OCI-LY1 (cell line): ENCODE measurements around the gene DOCK6.

Experiments
- H2AFZ ChIP-seq: fragments of 200-600 bp; sonication (generic), shearing (Covaris generic); 2 replicates; pipeline ENCODE4 v1.6.0; 2014; ENCODE audit warnings: antibody characterized with exemption, mild to moderate bottlenecking, low read length
- H3F3A ChIP-seq: fragments of 200-600 bp; sonication (generic), shearing (Covaris generic); 2 replicates; pipeline ENCODE4 v1.6.0; 2014; ENCODE audit warnings: mild to moderate bottlenecking, antibody characterized with exemption, low read length, moderate library complexity; ENCODE audit not compliant: insufficient read depth
- H3K27ac ChIP-seq: fragments of 200-600 bp; sonication (generic); 2 replicates; pipeline ENCODE4 v1.5.1; 2014; ENCODE audit warnings: low read length, mixed run types, mild to moderate bottlenecking, low read depth; ENCODE audit not compliant: poor library complexity, severe bottlenecking
- H3K27me3 ChIP-seq: fragments of 200-600 bp; sonication (generic); 2 replicates; pipeline ENCODE4 v1.6.0; 2014; ENCODE audit warnings: antibody characterized with exemption, mild to moderate bottlenecking, low read length, moderate library complexity; ENCODE audit not compliant: insufficient read depth
- H3K36me3 ChIP-seq: fragments of 200-600 bp; sonication (generic); 2 replicates; pipeline ENCODE4 v1.6.1; 2014; ENCODE audit warnings: mild to moderate bottlenecking, antibody characterized with exemption, low read length, moderate library complexity, mixed read lengths; ENCODE audit not compliant: insufficient read depth
- H3K4me1 ChIP-seq: fragments of 200-600 bp; sonication (generic); 2 replicates; pipeline ENCODE4 v1.5.1; 2014; ENCODE audit warnings: mild to moderate bottlenecking, low read length, moderate library complexity; ENCODE audit not compliant: insufficient read depth, severe bottlenecking
- H3K4me2 ChIP-seq: fragments of 200-600 bp; sonication (generic), shearing (Covaris generic); 2 replicates; pipeline ENCODE4 v1.6.1; 2014; ENCODE audit warnings: low read length
- H3K4me3 ChIP-seq: fragments of 200-600 bp; sonication (generic); 2 replicates; pipeline ENCODE4 v1.5.1; 2014; ENCODE audit warnings: low read length, low read depth, mild to moderate bottlenecking, mixed read lengths; ENCODE audit not compliant: poor library complexity, severe bottlenecking
- H3K79me2 ChIP-seq: fragments of 200-600 bp; shearing (Covaris generic); 2 replicates; pipeline ENCODE4 v1.6.1; 2016; ENCODE audit warnings: mixed run types, low read length, mixed read lengths; ENCODE audit not compliant: insufficient read depth
- H3K9ac ChIP-seq: fragments of 200-600 bp; sonication (generic), shearing (Covaris generic); 2 replicates; pipeline ENCODE4 v1.6.1; 2014; ENCODE audit warnings: mild to moderate bottlenecking, low read length, mixed read lengths
- H3K9me2 ChIP-seq: fragments of 200-600 bp; sonication (generic), shearing (Covaris generic); 2 replicates; pipeline ENCODE4 v1.6.1; 2014; ENCODE audit warnings: low read depth, mild to moderate bottlenecking, low read length, mixed read lengths
- H3K9me3 ChIP-seq: fragments of 200-600 bp; shearing (Covaris generic); 2 replicates; pipeline ENCODE4 v1.6.1; 2014; ENCODE audit warnings: low read length, mixed read lengths
- H4K20me1 ChIP-seq: fragments of 200-600 bp; sonication (generic), shearing (Covaris generic); 2 replicates; pipeline ENCODE4 v1.6.0; 2016; ENCODE audit warnings: mild to moderate bottlenecking, low read length; ENCODE audit not compliant: insufficient read depth
- EZH2 ChIP-seq: fragments of 200-600 bp; sonication (generic), shearing (Covaris generic); IDR thresholded peaks from 2 replicates; pipeline ENCODE4 v1.8.0; 2017; ENCODE audit warnings: borderline replicate concordance, mixed run types, mild to moderate bottlenecking, antibody characterized with exemption, low read length, moderate library complexity, mixed read lengths
- TF ChIP-seq, protein P1 (sequence below): fragments of 200-600 bp; sonication (generic), shearing (Covaris generic); IDR thresholded peaks from 2 replicates; pipeline ENCODE4 v1.5.1; 2017; ENCODE audit warnings: mild to moderate bottlenecking, antibody characterized with exemption, low read length, moderate library complexity, mixed read lengths

The DOCK6 gene

DNA sequence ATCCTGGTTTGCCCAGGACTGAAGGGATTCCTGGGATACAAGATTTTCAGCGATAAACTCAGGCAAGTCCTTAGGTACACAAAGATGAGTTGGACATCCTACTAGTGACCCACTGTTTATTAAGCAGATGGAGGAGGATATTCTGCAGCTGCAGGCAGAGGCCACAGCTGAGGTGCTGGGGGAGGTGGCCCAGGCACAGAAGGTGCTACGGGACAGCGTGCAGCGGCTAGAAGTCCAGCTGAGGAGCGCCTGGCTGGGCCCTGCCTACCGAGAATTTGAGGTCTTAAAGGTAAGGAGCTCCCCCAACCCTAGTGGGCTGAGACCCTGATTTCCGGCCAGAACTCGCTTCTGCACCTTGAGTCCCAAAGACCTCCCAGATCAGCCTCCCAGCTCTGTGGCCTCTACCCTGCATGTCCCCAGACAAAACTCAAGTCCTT lies 22.3 kb downstream of the DOCK6 start:
- H3K4me2 ChIP-seq: no peak overlapping the region
- no peaks in the 10 kb centered on the region for H3K9me2 ChIP-seq
- no peak overlapping the region for H3K9ac ChIP-seq
- H3K79me2 ChIP-seq: no peaks in the 10 kb centered on the region
- H3K27me3 ChIP-seq: no peaks in the 10 kb centered on the region; the same call in 1 of the 2 replicates
- no peaks in the 10 kb centered on the region for H4K20me1 ChIP-seq
- no peaks in the 10 kb centered on the region for H3F3A ChIP-seq
- peaks cover 4% of the 10 kb centered on the region for H3K4me1 ChIP-seq
- TF ChIP-seq, protein P1, sequence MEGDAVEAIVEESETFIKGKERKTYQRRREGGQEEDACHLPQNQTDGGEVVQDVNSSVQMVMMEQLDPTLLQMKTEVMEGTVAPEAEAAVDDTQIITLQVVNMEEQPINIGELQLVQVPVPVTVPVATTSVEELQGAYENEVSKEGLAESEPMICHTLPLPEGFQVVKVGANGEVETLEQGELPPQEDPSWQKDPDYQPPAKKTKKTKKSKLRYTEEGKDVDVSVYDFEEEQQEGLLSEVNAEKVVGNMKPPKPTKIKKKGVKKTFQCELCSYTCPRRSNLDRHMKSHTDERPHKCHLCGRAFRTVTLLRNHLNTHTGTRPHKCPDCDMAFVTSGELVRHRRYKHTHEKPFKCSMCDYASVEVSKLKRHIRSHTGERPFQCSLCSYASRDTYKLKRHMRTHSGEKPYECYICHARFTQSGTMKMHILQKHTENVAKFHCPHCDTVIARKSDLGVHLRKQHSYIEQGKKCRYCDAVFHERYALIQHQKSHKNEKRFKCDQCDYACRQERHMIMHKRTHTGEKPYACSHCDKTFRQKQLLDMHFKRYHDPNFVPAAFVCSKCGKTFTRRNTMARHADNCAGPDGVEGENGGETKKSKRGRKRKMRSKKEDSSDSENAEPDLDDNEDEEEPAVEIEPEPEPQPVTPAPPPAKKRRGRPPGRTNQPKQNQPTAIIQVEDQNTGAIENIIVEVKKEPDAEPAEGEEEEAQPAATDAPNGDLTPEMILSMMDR: no peak
- TF ChIP-seq EZH2: no peak
- no peaks in the 10 kb centered on the region; the same call in 1 of the 2 replicates for H3K36me3 ChIP-seq
- no peak overlapping the region for H3K4me3 ChIP-seq
- H3K9me3 ChIP-seq: no peaks in the 10 kb centered on the region
- no peak overlapping the region for H2AFZ ChIP-seq
- no peak overlapping the region for H3K27ac ChIP-seq

DNA sequence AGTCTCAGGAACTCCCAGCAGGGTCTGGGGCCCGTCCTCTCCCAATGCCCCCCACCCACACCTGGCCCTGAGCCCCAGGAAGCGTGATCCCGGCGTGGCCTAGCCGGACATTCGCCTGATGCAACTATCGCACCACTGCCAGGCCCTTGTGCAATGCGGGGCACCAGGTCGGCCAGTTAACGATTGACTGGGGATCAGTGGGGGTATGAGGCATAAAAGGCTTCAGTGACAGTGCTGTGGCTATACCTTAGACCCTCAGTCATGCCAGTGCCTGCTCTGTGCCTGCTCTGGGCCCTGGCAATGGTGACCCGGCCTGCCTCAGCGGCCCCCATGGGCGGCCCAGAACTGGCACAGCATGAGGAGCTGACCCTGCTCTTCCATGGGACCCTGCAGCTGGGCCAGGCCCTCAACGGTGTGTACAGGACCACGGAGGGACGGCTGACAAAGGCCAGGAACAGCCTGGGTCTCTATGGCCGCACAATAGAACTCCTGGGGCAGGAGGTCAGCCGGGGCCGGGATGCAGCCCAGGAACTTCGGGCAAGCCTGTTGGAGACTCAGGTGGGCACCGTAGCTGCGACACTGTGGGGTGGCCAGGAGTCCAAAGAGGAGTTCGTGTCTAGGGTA lies 22.8 kb downstream of the DOCK6 start, which contains the start of gene ANGPTL8:
Gene ANGPTL8, plus strand, starts transcription at position 243 of the 624 bp plus-strand sequence. Its CDS starts 19 bp downstream, at position 262.
- H3F3A ChIP-seq: no peaks in the 10 kb centered on the region
- no peaks in the 10 kb centered on the region for H3K79me2 ChIP-seq
- no peak within 1 kb of the TSS for H3K4me3 ChIP-seq
- no peak within 1 kb of the TSS for H3K9ac ChIP-seq
- H3K4me2 ChIP-seq: no peak within 1 kb of the TSS
- H3K36me3 ChIP-seq: no peaks in the 10 kb centered on the region; the same call in 1 of the 2 replicates
- TF ChIP-seq, protein P1: no peak
- no peak for TF ChIP-seq EZH2
- no peak within 1 kb of the TSS for H3K27ac ChIP-seq
- no peaks in the 10 kb centered on the region for H3K9me2 ChIP-seq
- H3K9me3 ChIP-seq: no peaks in the 10 kb centered on the region
- H2AFZ ChIP-seq: no peak within 1 kb of the TSS
- H3K27me3 ChIP-seq: no peaks in the 10 kb centered on the region; the same call in 1 of the 2 replicates
- peaks cover 4% of the 10 kb centered on the region for H3K4me1 ChIP-seq
- no peaks in the 10 kb centered on the region for H4K20me1 ChIP-seq

DNA sequence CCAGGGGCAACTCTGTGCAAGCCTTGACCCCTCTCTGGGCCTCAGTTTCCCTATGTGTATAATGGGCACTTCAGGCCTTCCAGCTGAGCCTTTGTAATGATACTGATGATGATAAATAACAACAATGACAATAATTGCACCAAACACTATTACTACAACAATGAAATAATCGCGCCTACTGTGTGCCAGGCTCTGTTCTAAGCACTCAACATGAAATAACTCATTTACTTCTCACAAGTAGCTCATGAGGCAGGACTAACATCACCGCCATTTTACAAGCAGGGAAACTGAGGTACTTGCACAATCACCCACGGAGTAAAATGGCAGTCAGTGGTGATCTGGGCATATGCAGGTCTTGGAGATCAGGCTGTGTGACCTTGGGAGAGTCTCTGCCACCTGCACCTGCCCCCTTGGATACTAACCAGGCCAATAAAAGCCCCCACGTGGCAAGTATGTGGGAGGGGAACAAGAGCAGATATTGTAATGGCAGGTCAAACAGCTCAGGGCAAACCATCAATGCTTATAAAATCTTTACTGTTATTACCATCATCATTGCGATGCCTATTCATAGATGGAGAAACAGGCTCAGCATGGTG lies 23.4 kb downstream of the DOCK6 start:
- TF ChIP-seq, protein P1: no peak
- no peak for TF ChIP-seq EZH2
- Histone ChIP-seq H3K4me2 (no peak overlapping the region), H3K79me2 (no peaks in the 10 kb centered on the region), H3K9me3 (no peaks in the 10 kb centered on the region), H3K9ac (no peak overlapping the region), H3K27ac (no peak overlapping the region), H3K9me2 (no peaks in the 10 kb centered on the region), H3K4me3 (no peak overlapping the region), H3K27me3 (no peaks in the 10 kb centered on the region; the same call in 1 of the 2 replicates), H4K20me1 (no peaks in the 10 kb centered on the region), H3K36me3 (no peaks in the 10 kb centered on the region; the same call in 1 of the 2 replicates), H3F3A (no peaks in the 10 kb centered on the region), H2AFZ (no peak overlapping the region), H3K4me1 (peaks cover 4% of the 10 kb centered on the region)
